Urothelium cell line (cell line): ENCODE measurements around the gene BRI3.

Experiments used
- DNase-seq: peaks from one replicate; pipeline ENCODE4 v3.0.0; 2011; ENCODE audit warnings: low spot score, mixed read lengths
- FAIRE-seq: peaks from 2 replicates; lab custom pipeline; 2011; peaks lifted over from hg19 to GRCh38; lab: Jason Lieb, UNC

The BRI3 gene

DNA sequence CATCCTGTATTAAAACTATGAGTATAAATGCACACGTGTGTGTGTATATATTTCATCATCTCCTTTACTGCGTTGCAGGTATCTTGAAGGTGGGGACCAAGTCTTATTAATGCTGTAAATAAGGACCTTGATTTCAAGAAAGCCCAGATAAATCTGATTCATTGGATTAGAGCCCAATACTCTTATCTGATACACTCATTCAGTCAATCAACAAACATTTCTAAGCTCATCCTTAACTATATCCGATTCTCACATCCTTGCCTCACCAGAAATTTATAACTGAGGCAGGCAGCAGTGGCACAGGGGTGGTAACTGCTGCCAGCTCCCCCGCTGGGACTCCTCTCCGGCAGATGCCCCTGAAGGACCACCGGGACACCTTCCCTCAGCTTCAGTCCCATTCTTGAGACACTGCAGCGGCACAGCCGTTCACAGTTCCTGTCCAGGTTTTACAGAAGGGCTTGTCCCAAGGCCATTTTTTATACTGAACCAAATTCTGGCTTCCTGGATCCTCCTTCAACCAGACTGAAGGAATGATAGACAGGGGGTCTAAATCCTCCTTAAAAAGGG, 54.0 kb downstream of the BRI3 start:
- FAIRE-seq = no peak
- no peak for DNase-seq

GRCh38 chr7:98338441-98338840, 57.0 kb downstream of the BRI3 start:
- no peak for DNase-seq
- FAIRE-seq = no peak

DNA sequence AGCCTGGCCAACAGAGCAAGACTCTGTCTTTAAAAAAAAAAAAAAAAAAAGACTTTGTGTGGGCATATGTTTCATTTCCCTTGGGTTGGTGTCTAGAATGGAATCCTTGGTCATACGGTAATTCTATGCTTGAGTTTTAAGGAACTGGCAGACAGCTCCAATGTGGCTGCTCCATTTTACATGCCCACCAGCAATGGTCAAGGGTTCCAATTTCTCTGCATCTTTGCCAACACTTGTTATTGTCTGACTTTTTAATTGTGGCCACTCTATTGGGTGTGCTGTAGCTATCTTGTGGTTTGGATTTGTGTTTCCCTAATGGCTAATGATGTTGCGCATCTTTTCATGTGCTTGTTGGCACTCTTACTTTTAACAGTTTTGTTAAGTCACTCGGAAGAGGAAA, 57.6 kb downstream of the BRI3 start:
- DNase-seq (no peak), FAIRE-seq (no peak)

DNA sequence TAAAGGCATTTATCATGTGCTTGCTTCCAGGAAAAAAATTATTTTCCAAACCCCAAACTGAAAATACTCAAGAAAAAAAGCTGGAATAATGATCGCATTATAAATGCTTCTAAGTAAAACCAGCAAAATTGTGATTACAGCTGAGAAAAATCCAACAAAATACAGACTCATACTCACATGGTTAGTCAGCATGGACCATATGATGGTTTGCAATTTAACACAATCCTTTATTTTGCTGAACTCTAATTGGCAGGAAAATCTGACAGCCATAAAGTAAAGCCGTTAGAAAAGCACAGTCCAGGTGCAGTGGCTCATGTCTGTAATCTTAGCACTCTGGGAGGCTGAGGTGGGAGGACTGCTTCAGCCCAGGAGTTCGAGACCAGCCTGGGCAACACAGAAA, 59.6 kb downstream of the BRI3 start:
- DNase-seq (no peak), FAIRE-seq (no peak)
